ENCODE data around the gene TRPM5.
"Not testable (repeated sequence)": the region's sequence is repeated elsewhere in the genome, so short reads cannot be mapped to it uniquely, and the experiment has no call there.

TRPM5 gene, protein sequence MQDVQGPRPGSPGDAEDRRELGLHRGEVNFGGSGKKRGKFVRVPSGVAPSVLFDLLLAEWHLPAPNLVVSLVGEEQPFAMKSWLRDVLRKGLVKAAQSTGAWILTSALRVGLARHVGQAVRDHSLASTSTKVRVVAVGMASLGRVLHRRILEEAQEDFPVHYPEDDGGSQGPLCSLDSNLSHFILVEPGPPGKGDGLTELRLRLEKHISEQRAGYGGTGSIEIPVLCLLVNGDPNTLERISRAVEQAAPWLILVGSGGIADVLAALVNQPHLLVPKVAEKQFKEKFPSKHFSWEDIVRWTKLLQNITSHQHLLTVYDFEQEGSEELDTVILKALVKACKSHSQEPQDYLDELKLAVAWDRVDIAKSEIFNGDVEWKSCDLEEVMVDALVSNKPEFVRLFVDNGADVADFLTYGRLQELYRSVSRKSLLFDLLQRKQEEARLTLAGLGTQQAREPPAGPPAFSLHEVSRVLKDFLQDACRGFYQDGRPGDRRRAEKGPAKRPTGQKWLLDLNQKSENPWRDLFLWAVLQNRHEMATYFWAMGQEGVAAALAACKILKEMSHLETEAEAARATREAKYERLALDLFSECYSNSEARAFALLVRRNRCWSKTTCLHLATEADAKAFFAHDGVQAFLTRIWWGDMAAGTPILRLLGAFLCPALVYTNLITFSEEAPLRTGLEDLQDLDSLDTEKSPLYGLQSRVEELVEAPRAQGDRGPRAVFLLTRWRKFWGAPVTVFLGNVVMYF (N-terminal part only)

DNA sequence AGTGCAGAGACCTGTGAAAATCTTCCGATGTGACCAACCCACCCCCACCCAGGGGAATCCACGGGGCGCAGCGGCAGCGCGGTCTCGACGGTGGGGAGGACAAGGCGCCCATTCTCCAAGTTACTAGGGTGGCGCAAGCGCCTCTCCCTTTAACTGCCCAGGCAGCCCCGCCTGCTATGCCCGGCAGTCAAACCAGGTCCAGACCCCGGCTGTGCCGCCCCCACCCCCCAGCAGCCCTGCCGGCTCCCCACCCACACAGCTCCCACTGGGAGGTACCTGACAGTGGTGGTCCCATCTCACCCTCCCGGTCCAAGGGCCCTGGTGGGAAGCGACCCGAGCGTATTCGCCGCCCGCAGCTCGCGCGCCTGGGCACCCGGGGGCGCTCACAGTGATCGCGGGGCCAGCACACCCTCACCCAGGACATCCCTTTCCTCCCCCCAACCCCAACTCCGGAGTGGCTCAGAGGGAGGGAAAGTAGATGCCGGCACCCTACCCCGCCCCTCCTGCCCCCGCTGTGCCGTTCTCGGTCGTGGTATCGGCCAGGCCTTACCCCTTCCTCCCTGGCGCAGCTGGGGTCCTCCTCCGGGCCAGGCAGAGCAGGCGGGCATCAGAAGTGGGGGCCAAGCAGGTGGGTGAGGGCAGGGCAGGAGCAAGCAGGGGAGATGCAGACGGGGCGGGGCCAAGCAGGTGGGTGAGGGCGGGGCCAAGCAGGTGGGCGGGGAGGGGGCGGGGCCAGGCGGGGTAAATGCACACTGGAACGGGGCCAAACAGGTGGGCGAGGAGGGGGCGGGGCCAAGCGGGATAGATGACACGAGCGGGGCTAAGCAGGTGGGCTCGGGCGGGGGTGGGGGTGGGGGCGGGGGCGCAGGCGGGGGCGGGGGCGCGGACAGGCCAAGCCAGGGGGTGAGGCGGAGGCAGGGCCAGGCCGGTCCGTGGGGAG, at the start of gene TRPM5:
Gene TRPM5, minus strand, starts transcription at position 634 of the 940 bp plus-strand sequence. CDS start 21,478 bp downstream, outside the sequence.
- no peak for DNase-seq (ENCODE audit: low read depth in 2 of 2)

DNA sequence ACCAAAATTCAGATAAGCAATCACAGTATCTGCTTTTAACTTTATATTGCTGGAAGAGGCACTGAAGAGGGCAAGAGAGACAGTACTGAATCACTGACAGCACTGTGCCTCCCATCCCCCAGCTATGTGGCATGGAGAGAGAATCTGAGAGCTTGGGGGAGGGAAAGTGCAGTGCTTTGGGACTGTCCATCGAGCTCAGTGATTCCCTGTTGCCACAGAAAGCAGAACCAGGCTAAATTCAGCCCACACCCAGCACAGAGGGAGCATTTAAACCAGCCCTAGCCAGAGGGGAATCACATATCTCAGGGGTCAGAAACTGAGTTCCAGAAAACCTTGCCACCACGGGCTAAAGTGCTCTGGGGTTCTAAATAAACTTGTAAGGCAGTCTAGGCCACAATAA, 44.8 kb upstream of the TRPM5 start:
- DNase-seq (ENCODE audit: low read depth in 2 of 2), result no peak

DNA sequence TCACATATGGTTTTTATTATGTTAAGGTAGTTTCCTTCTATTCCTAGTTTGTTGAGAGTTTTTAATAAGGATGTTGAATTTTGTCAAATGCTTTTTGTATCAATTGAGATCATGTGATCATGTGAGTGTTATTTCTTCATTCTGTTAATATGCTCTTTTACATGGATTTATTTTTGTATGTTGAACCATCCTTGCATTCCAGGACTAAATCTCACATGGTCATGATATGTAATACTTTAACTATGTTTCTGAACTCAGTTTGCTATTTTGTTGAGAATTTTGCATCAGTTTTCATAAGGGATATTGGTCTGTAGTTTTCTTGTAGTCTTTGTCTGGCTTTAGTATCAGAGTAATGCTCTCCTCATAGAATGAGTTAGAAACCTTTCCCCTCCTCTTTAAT, 43.7 kb upstream of the TRPM5 start:
- no peak for DNase-seq (ENCODE audit: low read depth in 2 of 2)

DNA sequence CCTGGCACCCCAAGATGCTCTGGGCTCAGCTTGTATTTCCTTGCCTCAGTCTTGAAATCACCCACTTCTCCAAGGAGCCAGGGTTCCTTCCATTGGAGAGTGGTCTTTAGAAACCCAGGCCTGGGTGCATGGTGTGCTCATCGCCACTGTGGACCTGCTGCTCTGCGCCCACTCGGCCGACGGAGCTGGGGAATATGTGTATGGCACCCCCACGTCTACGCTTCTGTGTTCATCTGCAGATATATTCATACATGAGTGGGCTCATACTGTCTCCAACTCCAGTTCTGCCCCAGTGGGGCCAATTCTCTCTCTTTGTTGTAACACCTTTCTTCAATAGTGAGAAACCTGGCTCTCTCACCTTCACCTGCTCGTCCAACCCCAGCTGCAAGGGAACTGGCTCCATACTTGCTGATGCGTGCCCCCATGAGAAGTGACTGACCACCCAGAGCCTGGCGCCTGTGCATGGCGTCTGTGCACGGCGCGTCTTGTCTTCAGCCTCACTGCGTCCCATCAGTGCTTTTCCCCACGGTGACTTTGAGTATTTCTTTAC, 40.3 kb upstream of the TRPM5 start:
- no peak for DNase-seq (ENCODE audit: low read depth in 2 of 2)

DNA sequence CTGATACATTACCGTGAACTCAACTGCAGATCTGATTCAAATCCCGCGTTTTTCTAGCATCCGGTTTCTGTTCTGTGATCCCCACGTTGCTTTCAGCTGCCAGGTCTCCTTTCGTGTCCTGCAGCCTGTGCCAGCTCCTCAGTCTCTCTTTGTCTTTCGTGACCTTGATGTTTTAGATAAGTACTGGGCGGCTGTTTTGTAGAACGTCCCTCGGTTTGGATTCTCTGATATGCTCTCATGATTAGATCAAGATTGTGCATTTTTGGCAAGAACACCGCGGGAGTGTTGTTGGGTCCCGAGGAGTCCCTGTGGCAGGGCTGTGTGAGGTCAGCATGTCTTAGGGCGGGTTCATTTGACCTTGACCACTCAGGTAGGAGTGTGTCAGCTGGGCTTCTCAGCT, 39.1 kb upstream of the TRPM5 start:
- DNase-seq (ENCODE audit: low read depth in 2 of 2), result no peak

DNA sequence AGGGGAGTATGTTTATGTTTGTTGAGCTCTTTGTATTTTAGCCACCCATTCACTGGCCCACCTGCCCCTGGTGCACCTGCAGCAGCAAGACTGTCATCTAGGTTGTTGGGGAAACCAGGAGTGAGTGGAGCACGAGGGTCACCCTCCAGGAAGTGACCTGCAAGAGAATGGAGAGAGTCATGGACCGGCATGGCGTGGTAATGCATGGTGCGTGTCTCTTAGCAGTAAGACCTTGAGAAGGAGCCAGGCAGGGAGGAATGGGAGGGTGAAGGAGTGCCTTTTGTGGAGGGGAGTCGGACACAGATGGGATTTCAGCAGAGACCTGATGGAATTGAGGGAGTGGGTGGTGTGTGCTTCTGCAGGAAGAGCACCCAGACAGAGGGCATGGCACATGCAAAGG, 38.4 kb upstream of the TRPM5 start:
- no peak for DNase-seq (ENCODE audit: low read depth in 2 of 2)

DNA sequence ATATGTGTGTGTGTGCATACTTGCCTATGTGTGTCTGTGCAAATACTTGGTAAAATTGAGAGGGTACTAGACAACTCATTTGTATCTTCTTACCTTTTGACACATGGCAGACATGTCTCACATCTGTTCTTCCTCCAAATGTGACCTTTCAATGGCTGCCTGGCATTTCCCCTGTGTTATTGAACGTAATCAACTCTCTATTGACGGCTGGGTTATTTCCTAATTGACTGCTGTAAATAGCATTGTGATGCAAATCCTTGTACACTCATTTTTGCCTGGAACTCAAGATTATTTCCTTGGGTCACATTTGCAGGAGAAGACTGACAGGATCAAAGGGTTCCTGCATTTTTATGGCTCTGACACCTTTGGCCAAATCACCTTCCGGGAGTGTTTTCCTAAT, 37.9 kb upstream of the TRPM5 start:
- DNase-seq (ENCODE audit: low read depth in 2 of 2), result no peak

DNA sequence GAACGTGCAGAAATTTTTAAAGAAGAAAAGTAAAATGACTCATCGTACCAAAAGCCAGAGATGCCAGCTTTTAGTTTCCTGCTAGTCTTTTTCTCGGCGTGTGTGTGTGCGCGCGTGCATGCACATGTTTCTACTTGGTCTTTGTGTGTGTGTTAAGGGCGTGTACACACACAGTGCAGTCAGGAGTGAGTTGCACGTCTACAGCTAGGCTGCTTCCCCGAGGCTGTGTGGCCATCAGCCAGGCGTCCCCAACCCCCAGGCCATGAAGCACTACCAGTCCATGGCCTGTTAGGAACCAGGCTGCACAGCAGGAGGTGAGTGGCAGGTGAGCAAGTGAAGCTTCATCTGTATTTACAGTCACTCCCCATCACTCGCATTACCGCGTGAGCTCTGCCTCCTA, 36.9 kb upstream of the TRPM5 start:
- no peak for DNase-seq (ENCODE audit: low read depth in 2 of 2)

DNA sequence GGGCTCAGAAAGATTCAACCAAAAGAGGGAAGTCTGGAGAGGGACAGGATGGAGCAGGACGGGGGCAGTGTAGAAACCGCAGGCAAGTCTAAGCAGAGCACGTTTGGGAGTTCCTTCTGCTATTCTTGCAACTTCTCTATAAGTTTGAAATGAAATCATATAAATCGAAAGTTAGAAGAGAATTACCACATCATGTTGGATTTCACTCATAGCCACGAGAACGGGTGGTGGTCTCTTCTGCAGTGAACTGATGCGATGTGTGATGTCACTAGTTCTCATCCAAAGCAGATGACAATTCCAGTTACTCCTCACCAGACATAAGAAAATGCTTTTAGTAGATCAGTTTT, 36.5 kb upstream of the TRPM5 start:
- DNase-seq (ENCODE audit: low read depth in 2 of 2), result no peak

DNA sequence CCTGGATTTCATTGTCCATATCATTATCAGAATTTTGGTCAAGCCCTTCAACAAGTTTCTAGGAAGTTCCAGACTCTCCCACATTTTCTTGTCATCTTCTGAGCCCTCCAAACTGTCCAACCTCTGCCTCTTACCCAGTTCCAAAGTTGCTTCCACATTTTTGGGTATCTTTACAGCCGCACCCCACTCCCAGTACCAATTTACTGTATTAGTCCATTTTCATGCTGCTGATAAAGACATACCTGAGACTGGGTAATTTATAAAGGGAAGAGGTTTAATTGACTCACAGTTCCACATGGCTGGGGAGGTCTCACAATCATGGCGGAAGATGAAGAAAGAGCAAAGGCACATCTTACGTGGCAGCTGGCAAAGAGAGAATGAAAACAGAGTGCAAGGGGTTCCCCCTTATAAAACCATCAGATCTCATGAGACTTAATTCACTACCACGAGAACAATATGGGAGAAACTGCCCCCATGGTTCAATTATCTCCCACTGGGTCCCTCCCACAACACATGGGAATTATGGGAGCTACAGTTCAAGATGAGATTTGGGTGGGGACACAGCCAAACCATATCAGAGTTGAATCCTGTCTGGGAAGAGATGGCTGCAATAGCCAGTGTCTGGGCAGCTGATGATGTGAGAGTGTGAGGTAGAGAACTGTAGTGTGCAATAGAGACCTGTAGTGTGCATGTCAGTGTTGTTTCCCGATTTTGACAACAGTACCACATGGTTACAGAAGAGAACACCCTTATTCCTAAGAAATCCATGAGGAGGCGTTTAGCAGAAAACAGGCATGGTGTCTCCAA, 36.0 kb upstream of the TRPM5 start:
- not testable (repeated sequence) for DNase-seq (ENCODE audit: low read depth in 2 of 2)

DNA sequence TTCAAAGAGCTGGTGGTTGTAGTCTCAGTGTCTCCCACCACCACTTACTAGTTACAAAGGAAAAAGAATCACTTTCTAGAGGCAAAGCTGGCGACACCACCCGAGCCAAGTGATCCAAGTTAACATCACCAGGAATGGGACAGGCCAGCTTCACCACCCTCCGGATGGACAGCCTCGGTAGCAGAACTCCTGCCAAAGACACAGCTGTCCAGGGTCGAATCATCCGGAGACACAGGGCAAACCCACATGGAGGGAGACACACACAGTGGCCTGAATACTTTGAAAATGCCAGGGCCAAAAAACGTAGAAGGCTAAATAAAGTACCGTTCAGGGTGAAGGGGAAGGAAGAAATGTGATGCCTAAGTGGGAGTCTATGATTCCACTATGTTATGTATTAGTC, 33.6 kb upstream of the TRPM5 start:
- DNase-seq (ENCODE audit: low read depth in 2 of 2), result no peak

DNA sequence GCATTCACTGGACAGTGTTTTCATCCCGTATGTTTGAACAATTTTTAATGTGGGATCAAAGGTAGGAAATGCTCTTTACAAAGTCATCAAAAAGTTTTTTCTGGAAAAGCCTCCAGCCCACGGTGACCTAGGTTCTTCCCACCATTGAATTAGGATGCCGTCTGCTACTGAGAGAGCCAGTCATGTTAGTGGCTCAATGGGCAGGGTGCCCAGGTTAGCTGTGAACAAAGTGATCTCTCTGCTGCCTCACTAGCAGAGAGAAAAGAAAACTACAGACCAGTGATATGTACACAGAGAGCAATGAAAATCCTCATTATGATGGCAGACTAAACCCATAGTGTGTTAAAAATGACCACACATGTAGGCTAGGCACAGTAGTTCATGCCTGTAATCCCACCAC, 32.9 kb upstream of the TRPM5 start:
- no peak for DNase-seq (ENCODE audit: low read depth in 2 of 2)

DNA sequence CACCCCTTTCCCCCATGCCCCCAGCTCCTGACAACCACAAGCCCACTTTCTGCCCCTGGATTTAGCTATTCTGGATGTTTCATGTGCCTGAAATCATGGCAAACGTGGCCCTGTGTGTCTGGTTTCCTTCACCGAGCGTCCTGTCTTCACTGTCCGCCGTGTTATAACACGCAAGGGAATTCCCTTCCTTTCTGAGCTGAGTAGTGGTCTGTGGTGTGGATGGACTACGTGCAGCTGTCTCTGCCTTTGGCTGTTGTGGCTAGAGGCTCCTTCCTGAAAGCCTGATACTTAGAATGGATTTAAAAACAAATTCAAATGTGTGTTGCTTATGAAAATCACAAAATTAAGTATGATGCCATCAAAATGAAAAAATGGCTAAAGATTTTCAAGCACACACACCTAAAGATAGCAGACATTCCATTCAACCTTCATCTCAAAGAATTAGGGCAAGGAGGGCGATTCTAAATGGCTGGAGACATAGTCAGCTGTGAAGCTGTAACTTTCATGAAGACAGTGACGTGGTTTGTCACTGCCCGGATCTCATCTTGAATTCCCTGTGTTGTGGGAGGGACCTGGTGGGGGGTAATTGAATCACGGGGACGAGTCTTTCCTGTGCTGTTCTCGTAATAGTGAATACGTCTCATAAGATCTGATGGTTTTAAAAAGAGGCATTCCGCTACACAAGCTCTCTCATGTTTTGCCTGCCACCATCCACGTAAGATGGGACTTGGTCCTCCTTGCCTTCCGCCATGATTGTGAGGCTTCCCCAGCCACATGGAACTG, 31.0 kb upstream of the TRPM5 start:
- DNase-seq (ENCODE audit: low read depth in 2 of 2), result no peak

DNA sequence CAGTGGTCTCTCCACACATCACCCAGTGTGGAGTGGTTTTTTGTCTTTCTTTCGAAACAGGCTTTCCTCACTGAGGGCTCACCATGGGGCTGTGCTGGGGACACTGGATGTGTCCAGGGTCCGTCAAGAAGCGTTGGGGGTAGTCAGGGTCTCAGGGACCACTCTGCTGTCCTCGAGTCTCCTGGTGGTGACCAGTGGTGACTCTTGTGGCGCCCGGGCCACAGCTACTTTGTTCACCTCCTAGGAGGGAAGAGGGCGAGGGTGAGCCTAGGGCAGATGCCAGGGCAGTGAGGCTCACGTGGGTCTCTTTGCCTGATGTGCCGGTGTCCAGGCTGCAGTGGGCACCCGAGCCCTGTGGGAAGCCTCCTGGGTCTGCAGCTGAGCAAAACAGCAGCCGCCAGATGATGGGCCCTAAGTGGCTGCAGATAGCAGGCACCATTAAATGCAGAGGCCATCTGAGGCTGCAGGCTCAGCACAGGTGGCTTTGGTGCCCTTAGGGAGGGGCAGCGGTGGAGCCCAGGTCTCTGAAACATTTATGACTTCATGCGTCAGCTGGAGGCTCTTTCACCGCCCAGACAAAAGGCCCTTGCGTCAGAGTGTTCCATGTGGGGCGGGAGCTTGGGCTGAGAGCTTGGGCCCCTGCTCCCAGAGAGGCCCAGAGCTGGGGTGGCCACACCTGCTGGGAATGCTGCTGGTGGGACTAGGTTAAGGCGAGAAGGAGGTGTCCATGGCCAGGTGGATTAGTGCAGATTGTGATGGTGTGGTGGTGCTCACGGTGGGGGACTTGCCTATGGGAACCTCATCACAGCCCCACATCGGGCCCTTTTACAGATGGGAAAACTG, 30.0 kb upstream of the TRPM5 start:
- DNase-seq (ENCODE audit: low read depth in 2 of 2), result no peak

DNA sequence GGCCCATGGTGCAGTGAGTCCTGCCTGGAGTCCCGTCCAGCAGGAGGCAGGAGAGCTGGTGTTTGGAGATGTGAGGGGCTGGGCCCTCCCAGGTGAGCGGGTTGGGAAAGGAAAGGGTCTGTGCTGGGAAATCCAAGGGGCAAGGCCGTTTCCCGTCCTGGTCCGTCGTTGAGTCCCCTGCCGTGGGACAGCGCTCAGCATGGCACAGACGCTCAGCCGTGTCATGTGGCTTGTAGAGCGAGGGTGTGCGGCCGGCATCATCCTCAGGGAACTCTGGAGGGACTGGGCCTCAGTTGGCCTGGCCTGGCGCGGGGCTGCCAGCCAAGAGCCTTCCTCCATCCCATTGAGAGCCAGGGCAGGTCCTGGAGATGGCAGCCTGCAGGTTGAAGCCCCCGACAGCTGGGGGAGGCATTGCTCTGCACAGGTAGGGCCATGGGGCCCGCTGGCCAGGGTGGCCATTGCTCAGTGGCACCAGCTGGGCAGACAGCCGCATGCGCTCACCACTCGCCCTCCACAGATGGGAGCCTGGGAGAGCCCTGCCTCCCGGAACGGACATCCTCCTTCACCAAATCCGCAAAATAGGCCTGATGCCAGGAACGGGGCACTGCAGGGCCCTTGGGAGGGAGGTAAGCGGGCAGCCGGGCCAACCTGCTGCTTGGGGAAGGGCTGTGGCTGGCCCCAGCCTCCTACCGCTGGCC, 29.2 kb upstream of the TRPM5 start:
- no peak for DNase-seq (ENCODE audit: low read depth in 2 of 2)

DNA sequence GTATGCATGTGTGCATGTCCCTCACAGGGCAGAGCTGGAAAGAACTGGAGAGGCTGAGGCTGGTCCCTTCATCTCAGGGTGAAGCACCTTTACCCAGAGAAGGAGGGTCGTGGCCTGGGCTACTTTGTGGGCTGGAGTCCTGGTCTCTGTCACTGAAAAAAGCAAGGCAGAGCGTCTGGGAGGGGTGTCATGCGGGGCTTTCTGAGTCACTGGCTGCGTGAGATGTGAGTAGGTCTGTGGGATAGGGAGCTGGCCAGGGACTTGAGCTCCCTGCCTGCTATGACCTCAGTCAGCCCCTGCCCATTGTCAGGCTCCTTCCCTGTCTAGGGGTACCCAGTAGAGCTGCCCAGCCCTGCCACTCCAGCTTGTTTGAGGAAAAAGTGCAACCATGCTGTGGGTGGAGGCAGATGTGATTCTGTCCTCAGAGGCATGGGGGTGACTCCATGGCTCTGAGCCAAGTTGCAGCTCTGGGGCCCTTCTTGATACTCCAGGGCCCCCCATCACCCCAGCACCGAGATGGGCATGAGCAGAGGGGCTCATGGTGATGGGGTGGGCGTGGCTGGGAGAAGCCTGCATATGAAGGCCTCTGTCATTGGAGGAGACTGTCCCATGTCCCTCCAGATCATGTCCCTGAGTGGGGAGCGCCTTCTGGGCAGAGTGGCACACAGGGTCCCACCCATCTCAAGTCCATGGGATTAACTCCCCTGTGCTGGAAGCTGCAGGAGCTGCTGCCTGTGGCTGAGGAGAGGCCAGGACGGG, 28.3 kb upstream of the TRPM5 start:
- no peak for DNase-seq (ENCODE audit: low read depth in 2 of 2)

DNA sequence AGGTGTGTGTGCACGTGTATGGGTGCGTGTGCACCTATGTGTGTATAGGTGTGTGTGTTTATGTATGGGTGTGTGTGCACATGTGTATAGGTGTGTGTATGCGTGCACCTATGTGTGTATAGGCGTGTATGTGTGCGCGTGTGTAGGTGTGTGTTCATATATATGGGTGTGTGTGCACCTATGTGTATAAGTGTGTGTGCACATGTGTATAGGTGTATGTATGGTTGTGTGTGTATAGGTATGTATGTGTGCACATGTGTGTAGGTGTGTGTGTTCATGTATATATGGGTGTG, 27.4 kb upstream of the TRPM5 start:
- DNase-seq (ENCODE audit: low read depth in 2 of 2), result no peak

Measured in fibroblast of skin of left biceps (primary cell).